Stimulated activated CD8-positive, alpha-beta memory T cell treated with anti-CD3 and anti-CD28 coated beads, Interleukin-15, amount 100 ng/mL, for 24 hours (primary cell): ENCODE measurements around the gene NCKAP1.
"Not testable (repeated sequence)": the region's sequence is repeated elsewhere in the genome, so short reads cannot be mapped to it uniquely, and the experiment has no call there.

Experiments
- DNase-seq: peaks from one replicate; pipeline ENCODE4 v3.0.0-alpha.2; 2020; ENCODE audit warnings: low read depth

NCKAP1 gene

GRCh38 chr2:182999348-183000028, 38.8 kb downstream of the NCKAP1 start:
- no peak for DNase-seq

GRCh38 chr2:182994228-182994912, 43.9 kb downstream of the NCKAP1 start:
- no peak for DNase-seq

GRCh38 chr2:182982941-182983340, 55.3 kb downstream of the NCKAP1 start:
- no peak for DNase-seq

GRCh38 chr2:182981475-182981874, 56.8 kb downstream of the NCKAP1 start:
- not testable (repeated sequence) for DNase-seq

GRCh38 chr2:182980652-182981051, 57.6 kb downstream of the NCKAP1 start:
- DNase-seq = no peak

- DNase-seq = no peak
Measured at GRCh38 chr2:182980115-182980514, 58.1 kb downstream of the NCKAP1 start.

- no peak for DNase-seq
Measured at GRCh38 chr2:182977463-182977862, 60.8 kb downstream of the NCKAP1 start.

GRCh38 chr2:182973441-182974352, 64.6 kb downstream of the NCKAP1 start:
- no peak for DNase-seq

- no peak for DNase-seq
Measured at GRCh38 chr2:182972548-182972942, 65.7 kb downstream of the NCKAP1 start.

- DNase-seq = no peak
Measured at GRCh38 chr2:182971820-182972547, 66.3 kb downstream of the NCKAP1 start.

- no peak for DNase-seq
Measured at GRCh38 chr2:182970486-182970885, 67.8 kb downstream of the NCKAP1 start.

- DNase-seq = no peak
Measured at GRCh38 chr2:182968493-182968892, 69.8 kb downstream of the NCKAP1 start.

GRCh38 chr2:182966356-182966755, 71.9 kb downstream of the NCKAP1 start:
- not testable (repeated sequence) for DNase-seq

GRCh38 chr2:182962641-182963040, 75.6 kb downstream of the NCKAP1 start:
- DNase-seq = no peak

GRCh38 chr2:182960869-182961268, 77.4 kb downstream of the NCKAP1 start:
- not testable (repeated sequence) for DNase-seq

GRCh38 chr2:182954789-182955188, 83.5 kb downstream of the NCKAP1 start:
- no peak for DNase-seq

- no peak for DNase-seq
Measured at GRCh38 chr2:182952741-182953450, 85.4 kb downstream of the NCKAP1 start.

- DNase-seq = no peak
Measured at GRCh38 chr2:182951948-182952663, 86.2 kb downstream of the NCKAP1 start.

- DNase-seq = no peak
Measured at GRCh38 chr2:182950546-182950945, 87.7 kb downstream of the NCKAP1 start.

GRCh38 chr2:182949572-182950189, 88.6 kb downstream of the NCKAP1 start:
- no peak for DNase-seq
